ENCODE data around the gene OPTC.
A peak's percentile ranks its signal among the peaks of the same experiment; 100 is the strongest.
"Not testable (repeated sequence)": the region's sequence is repeated elsewhere in the genome, so short reads cannot be mapped to it uniquely, and the experiment has no call there.

The OPTC gene

GRCh38 chr1:203464743-203465142, 29.2 kb upstream of the OPTC start:
- H3K4me3 ChIP-seq (replicated peaks in 1 of 2; ENCODE audit: low read depth in 2 of 2, low read length in 2 of 2), result no peak overlapping the region
- DNase-seq (ENCODE audit: low read depth in 2 of 2), result no peak
- no peak for TF ChIP-seq CTCF (IDR thresholded peaks at IDR 0.05; ENCODE audit: low read depth, low read length)

GRCh38 chr1:203465146-203465798, 28.7 kb upstream of the OPTC start:
- TF ChIP-seq CTCF (IDR thresholded peaks at IDR 0.05; ENCODE audit: low read depth, low read length), result no peak
- DNase-seq (ENCODE audit: low read depth in 2 of 2), result no peak
- no peak overlapping the region for H3K4me3 ChIP-seq (replicated peaks in 1 of 2; ENCODE audit: low read depth in 2 of 2, low read length in 2 of 2)

GRCh38 chr1:203465948-203466347, 28.0 kb upstream of the OPTC start:
- H3K4me3 ChIP-seq (replicated peaks in 1 of 2; ENCODE audit: low read depth in 2 of 2, low read length in 2 of 2), result no peak overlapping the region
- no peak for TF ChIP-seq CTCF (IDR thresholded peaks at IDR 0.05; ENCODE audit: low read depth, low read length)
- DNase-seq (ENCODE audit: low read depth in 2 of 2), result peak in 1 of 2 donors; percentile 31

- DNase-seq (ENCODE audit: low read depth in 2 of 2); H3K4me3 ChIP-seq (replicated peaks in 1 of 2; ENCODE audit: low read depth in 2 of 2, low read length in 2 of 2): not testable (repeated sequence)
These were observed 26.9 kb upstream of the OPTC start for GRCh38 chr1:203466906-203467549.

- DNase-seq (ENCODE audit: low read depth in 2 of 2), result peak; percentile 16 to 79
- TF ChIP-seq CTCF (IDR thresholded peaks at IDR 0.05; ENCODE audit: low read depth, low read length), result no peak
- H3K4me3 ChIP-seq (replicated peaks in 1 of 2; ENCODE audit: low read depth in 2 of 2, low read length in 2 of 2), result no peak overlapping the region
These were observed 26.4 kb upstream of the OPTC start for GRCh38 chr1:203467550-203467921.

GRCh38 chr1:203468326-203468725, 25.6 kb upstream of the OPTC start:
- H3K4me3 ChIP-seq (replicated peaks in 1 of 2; ENCODE audit: low read depth in 2 of 2, low read length in 2 of 2), result no peak overlapping the region
- no peak for DNase-seq (ENCODE audit: low read depth in 2 of 2)
- TF ChIP-seq CTCF (IDR thresholded peaks at IDR 0.05; ENCODE audit: low read depth, low read length), result no peak

GRCh38 chr1:203470240-203470639, 23.7 kb upstream of the OPTC start:
- no peak for DNase-seq (ENCODE audit: low read depth in 2 of 2)
- H3K4me3 ChIP-seq (replicated peaks in 1 of 2; ENCODE audit: low read depth in 2 of 2, low read length in 2 of 2), result no peak overlapping the region
- no peak for TF ChIP-seq CTCF (IDR thresholded peaks at IDR 0.05; ENCODE audit: low read depth, low read length)

Measured in cardiac fibroblast (primary cell).